CD4-positive, alpha-beta T cell (primary cell): Measurements from ENCODE around the gene UNC119. TPM values are rescaled to one million over a fixed set of nuclear protein-coding genes. Genes with fewer than 3 reads are reported as not detected.

Experiments
- ATAC-seq: fragments of 200-7000 bp; cut with Tn5 transposase; one replicate; pipeline ENCODE4 v1.10.0; 2022; ENCODE audit warnings: mild to moderate bottlenecking; ENCODE audit not compliant: poor library complexity
- CTCF ChIA-PET: fragments of 350-600 bp; sonication (Branson Sonifier 250); formaldehyde crosslinking; loops from one replicate; lab custom pipeline; 2021; ENCODE audit warnings: antibody characterized with exemption, inconsistent platforms; lab: Charles Lee
- POLR2A ChIA-PET: fragments of 350-600 bp; sonication (Branson Sonifier 250); formaldehyde crosslinking; loops from one replicate; lab custom pipeline; 2021; ENCODE audit warnings: antibody characterized with exemption, inconsistent platforms; lab: Charles Lee
- DNase-seq, 14 experiments: peaks; one replicate each; pipeline ENCODE4 v3.0.0-alpha.2; 2013 to 2020; ENCODE audit warnings: mixed read lengths in 2 of 14
- H3K27ac ChIP-seq, 2 donors: one replicate each; pipeline versions ENCODE4 v1.5.1 to v1.7.0; 2013; ENCODE audit warnings: low read length in 2 of 2, low read depth in 1 of 2, mild to moderate bottlenecking in 1 of 2
- H3K27me3 ChIP-seq, 2 experiments: 1 replicate in 1 of 2; 2 replicates in 1 of 2; pipeline versions ENCODE4 v1.6.1 to v1.7.0; 2013; ENCODE audit warnings: low read length in 2 of 2, control low read depth in 1 of 2, mild to moderate bottlenecking in 1 of 2, moderate library complexity in 1 of 2; ENCODE audit not compliant: insufficient read depth in 2 of 2, control insufficient read depth in 1 of 2
- H3K36me3 ChIP-seq: one replicate; pipeline ENCODE4 v1.6.1; 2013; ENCODE audit warnings: low read length, control low read depth; ENCODE audit not compliant: insufficient read depth
- H3K4me1 ChIP-seq: one replicate; pipeline ENCODE4 v1.6.1; 2013; ENCODE audit warnings: low read length, control low read depth; ENCODE audit not compliant: insufficient read depth
- H3K4me3 ChIP-seq: one replicate; pipeline ENCODE4 v1.5.1; 2013; ENCODE audit warnings: mild to moderate bottlenecking, low read length, moderate library complexity
- H3K9me3 ChIP-seq, 2 experiments: 1 replicate in 1 of 2; 2 replicates in 1 of 2; pipeline versions ENCODE4 v1.6.1 to v1.7.0; 2013; ENCODE audit warnings: low read length in 2 of 2, mild to moderate bottlenecking in 2 of 2, control low read depth in 1 of 2, moderate library complexity in 1 of 2; ENCODE audit not compliant: control insufficient read depth in 1 of 2, insufficient read depth in 1 of 2
- H3K27ac Mint-ChIP-seq: one replicate; pipeline ENCODE4 v1.8.0; 2020; ENCODE audit warnings: mixed read lengths
- H3K27me3 Mint-ChIP-seq: one replicate; pipeline ENCODE4 v1.8.0; 2021; ENCODE audit warnings: mixed read lengths
- H3K36me3 Mint-ChIP-seq: one replicate; pipeline ENCODE4 v1.8.0; 2021; ENCODE audit warnings: low read depth, mixed read lengths
- H3K4me1 Mint-ChIP-seq: one replicate; pipeline ENCODE4 v1.8.0; 2021; ENCODE audit warnings: low read depth, mixed read lengths
- H3K4me3 Mint-ChIP-seq: one replicate; pipeline ENCODE4 v1.8.0; 2020; ENCODE audit warnings: mild to moderate bottlenecking, mixed read lengths
- H3K9me3 Mint-ChIP-seq: one replicate; pipeline ENCODE4 v1.8.0; 2020; ENCODE audit warnings: mixed read lengths
- intact Hi-C, 2 experiments: fragments of 100-400 bp; cut with DNase I in 1 of 2; cut with micrococcal nuclease in 1 of 2; formaldehyde crosslinking; loops; one replicate each; pipeline versions ENCODE4 v1.15.1 to v1.9.0; 2023 to 2025; cut with DNase I, micrococcal nuclease
- total RNA-seq, 174 experiments: library from RNA in 2 of 174; stranded (reverse) in 2 of 174; gene quantifications; one replicate each; pipeline ENCODE4 v1.2.3 and lab custom pipeline; 2021 to 2026
- TF ChIP-seq, protein P1 (sequence below): fragments of 200-600 bp; IDR thresholded peaks from one replicate; pipeline ENCODE4 v1.8.0; 2022; ENCODE audit warnings: antibody characterized with exemption, mild to moderate bottlenecking

The UNC119 gene
- total RNA-seq, 2 experiments from 2014 or later = 77.1 to 83.9 TPM

DNA sequence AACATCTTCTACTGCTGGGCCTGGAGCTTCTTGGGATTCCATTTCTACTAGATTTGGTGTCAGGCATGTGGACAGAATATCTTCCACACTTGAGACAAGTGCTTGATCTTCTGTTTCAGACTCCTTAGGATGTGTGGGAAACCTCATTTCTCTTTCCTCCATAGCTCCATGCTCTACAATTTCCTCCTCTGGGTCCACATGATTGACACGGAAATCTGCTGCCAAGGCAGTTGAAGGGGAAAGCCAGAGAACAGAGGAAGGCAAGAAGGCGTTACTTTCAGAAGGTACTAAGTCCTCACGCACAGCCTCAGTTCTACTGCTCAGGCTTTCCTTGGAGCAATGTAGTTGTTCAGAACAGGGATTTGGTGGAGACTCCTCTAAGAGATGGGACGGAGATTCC lies 39.8 kb upstream of the UNC119 start:
- Histone ChIP-seq H3K4me3 (no peak overlapping the region), H3K9me3 (no peaks in the 10 kb centered on the region), H3K36me3 (no peaks in the 10 kb centered on the region), H3K4me1 (no peaks in the 10 kb centered on the region), H3K27me3 (no peaks in the 10 kb centered on the region), H3K27ac (no peak overlapping the region)
- peaks cover 21% of the 10 kb centered on the region for H3K36me3 Mint-ChIP-seq
- intact Hi-C loops = no loop called here
- ATAC-seq (no peak), DNase-seq (no peak)
- H3K27me3 Mint-ChIP-seq = no peaks in the 10 kb centered on the region
- no peak overlapping the region for H3K27ac Mint-ChIP-seq
- TF ChIP-seq, protein P1, sequence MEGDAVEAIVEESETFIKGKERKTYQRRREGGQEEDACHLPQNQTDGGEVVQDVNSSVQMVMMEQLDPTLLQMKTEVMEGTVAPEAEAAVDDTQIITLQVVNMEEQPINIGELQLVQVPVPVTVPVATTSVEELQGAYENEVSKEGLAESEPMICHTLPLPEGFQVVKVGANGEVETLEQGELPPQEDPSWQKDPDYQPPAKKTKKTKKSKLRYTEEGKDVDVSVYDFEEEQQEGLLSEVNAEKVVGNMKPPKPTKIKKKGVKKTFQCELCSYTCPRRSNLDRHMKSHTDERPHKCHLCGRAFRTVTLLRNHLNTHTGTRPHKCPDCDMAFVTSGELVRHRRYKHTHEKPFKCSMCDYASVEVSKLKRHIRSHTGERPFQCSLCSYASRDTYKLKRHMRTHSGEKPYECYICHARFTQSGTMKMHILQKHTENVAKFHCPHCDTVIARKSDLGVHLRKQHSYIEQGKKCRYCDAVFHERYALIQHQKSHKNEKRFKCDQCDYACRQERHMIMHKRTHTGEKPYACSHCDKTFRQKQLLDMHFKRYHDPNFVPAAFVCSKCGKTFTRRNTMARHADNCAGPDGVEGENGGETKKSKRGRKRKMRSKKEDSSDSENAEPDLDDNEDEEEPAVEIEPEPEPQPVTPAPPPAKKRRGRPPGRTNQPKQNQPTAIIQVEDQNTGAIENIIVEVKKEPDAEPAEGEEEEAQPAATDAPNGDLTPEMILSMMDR = no peak
- POLR2A ChIA-PET = interaction anchor here (3.0 kb wide), 1 partner anchor 15 kb away, joined by 12 read pairs; the partner anchor contains the start of gene ALDOC
- H3K9me3 Mint-ChIP-seq = no peaks in the 10 kb centered on the region
- no peaks in the 10 kb centered on the region for H3K4me1 Mint-ChIP-seq
- CTCF ChIA-PET = interaction anchor here (1.5 kb wide), 1 partner anchor 43 kb away, joined by 3 read pairs; no protein-coding TSS in a partner anchor
- H3K4me3 Mint-ChIP-seq = no peak overlapping the region

DNA sequence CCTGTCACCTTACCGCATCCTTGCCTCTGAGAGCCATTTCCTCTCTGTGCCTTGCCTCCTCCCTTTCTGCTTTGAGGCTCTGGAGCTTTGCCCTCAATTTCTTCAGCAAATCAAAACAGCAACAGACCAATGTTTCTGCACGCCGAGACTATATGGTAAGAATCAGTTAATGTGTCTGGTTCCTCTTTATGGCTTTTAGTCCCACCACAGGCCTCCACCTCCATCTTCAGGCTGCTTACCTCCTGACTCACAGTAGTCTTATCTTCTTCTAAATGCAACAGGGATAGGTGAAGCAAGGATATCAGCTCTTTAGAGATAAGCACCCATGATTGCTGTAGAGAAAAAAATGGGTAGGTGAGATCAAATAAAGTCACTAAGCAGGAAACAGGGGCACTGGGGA lies 33.4 kb upstream of the UNC119 start:
- Histone ChIP-seq H3K36me3 (peaks cover 12% of the 10 kb centered on the region), H3K4me1 (no peaks in the 10 kb centered on the region), H3K4me3 (no peak overlapping the region), H3K27me3 (no peaks in the 10 kb centered on the region), H3K9me3 (no peaks in the 10 kb centered on the region), H3K27ac (no peak overlapping the region)
- Mint-ChIP-seq H3K27me3 (no peaks in the 10 kb centered on the region), H3K9me3 (no peaks in the 10 kb centered on the region), H3K4me3 (no peak overlapping the region), H3K4me1 (no peaks in the 10 kb centered on the region), H3K36me3 (peaks cover 19% of the 10 kb centered on the region), H3K27ac (no peak overlapping the region)
- ChIA-PET CTCF (no interaction called here), POLR2A (interaction anchor here (1.0 kb wide), 1 partner anchor 8 kb away, joined by 3 read pairs; no protein-coding TSS in a partner anchor)
- no peak for DNase-seq
- intact Hi-C loops = no loop called here
- ATAC-seq = no peak
- TF ChIP-seq, protein P1 = no peak

DNA sequence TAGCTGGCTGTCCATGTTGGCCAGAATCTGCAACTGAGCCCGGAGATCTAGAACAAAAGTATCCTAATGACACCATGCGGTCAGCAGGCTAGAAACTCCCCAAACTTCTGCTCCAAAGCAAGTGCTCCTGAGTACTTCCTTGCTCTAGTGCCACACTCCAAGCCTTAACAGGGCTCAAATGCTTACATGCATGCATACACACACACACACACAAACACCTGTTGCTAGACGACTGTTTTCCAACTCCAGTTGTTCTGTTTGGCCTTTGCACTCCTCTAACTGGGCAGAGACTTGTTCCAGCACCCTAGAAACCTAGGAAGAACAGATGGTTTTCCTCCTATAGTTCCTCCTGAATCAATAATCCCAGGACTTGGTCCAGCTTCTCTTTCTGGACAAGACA lies 32.0 kb upstream of the UNC119 start:
- Mint-ChIP-seq H3K27ac (no peak overlapping the region), H3K9me3 (no peaks in the 10 kb centered on the region), H3K4me3 (no peak overlapping the region), H3K27me3 (no peaks in the 10 kb centered on the region), H3K36me3 (peaks cover 19% of the 10 kb centered on the region), H3K4me1 (no peaks in the 10 kb centered on the region)
- POLR2A ChIA-PET = interaction anchor here (1.5 kb wide), 1 partner anchor 13 kb away, joined by 5 read pairs; the partner anchor contains the start of gene PIGS
- no peak overlapping the region for H3K27ac ChIP-seq
- DNase-seq (no peak), ATAC-seq (no peak)
- H3K27me3 ChIP-seq = no peaks in the 10 kb centered on the region
- H3K4me1 ChIP-seq = no peaks in the 10 kb centered on the region
- TF ChIP-seq, protein P1 = no peak
- H3K36me3 ChIP-seq = peaks cover 12% of the 10 kb centered on the region
- H3K9me3 ChIP-seq = no peaks in the 10 kb centered on the region
- H3K4me3 ChIP-seq = no peak overlapping the region
- CTCF ChIA-PET = no interaction called here
- intact Hi-C loops = no loop called here
